GM12891 (cell line): Measurements from ENCODE around the gene CEP152.

Source experiments
- POLR2A ChIP-seq: IDR thresholded peaks from 2 replicates; pipeline ENCODE4 v1.6.1; 2011; ENCODE audit warnings: low read depth, low read length, control low read depth
- POLR2AphosphoS5 ChIP-seq: IDR thresholded peaks from 2 replicates; pipeline ENCODE4 v1.6.1; 2011; ENCODE audit warnings: low read depth, low read length, control low read depth
- POU2F2 ChIP-seq: IDR thresholded peaks from 2 replicates; pipeline ENCODE4 v1.6.1; 2011; ENCODE audit warnings: low read depth, mild to moderate bottlenecking, control low read depth, low read length, moderate library complexity
- SPI1 ChIP-seq: IDR thresholded peaks from 2 replicates; pipeline ENCODE4 v1.6.1; 2011; ENCODE audit warnings: low read depth, low read length, control low read depth
- TAF1 ChIP-seq: IDR thresholded peaks from 2 replicates; pipeline ENCODE4 v1.6.1; 2011; ENCODE audit warnings: low read depth, low read length, control low read depth

DNA sequence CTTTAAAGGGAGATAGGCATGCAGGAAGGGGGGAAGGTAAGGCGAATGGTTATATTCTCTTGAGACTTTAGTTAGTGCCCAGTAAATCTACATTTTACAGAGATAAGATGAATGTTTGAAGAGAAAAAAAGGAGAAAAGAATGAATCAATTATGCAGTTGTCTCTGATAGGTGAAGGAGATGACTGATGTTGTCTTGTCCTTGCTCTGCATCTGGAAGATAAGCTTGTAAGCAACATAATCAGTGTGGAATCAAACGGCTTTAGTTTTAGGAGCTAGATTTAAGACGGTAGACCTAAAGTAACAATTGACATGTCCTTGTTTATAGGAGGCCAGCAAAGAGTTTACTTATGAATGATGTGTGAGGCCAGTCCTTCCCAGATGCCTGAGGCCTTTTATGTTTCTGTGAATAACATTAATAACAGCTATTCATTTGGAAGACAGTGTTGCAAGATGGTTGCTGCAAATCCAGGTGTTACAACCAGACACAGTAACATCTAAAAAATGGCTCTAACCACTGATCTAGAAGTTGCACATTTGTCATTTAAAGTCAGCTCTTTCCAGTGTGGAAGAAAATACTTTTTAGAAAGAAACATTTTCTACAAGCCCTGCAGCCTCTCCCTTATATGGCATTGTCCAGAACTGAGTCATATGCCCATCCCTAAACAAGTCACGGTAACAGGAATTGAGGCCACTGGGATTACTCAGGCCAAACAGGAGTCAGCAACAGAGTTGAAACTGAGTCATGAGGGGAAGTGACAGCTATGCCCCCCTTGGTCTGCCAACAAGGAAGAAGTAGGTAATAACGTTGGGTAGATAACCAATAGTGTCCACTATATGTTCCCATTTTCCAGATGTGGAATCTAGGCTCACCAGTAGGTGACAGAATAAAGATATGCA, 87.9 kb downstream of the CEP152 start:
- TF ChIP-seq POLR2A (no peak), TAF1 (no peak), POLR2AphosphoS5 (no peak), POU2F2 (no peak), SPI1 (no peak)
